Heart left ventricle (tissue), 13 donors: Measurements from ENCODE around the gene BICDL1.

ENCODE experiments used
- CTCF ChIP-seq, 12 donors: fragments of 200-600 bp; sonication (generic) in 4 of 12; IDR thresholded peaks; one replicate each; pipeline versions ENCODE4 v1.5.0 to v1.8.0; 2018 to 2022; ENCODE audit warnings: antibody characterized with exemption in 12 of 12, mild to moderate bottlenecking in 5 of 12
- POLR2A ChIP-seq, 2 donors: fragments of 450-650 bp; IDR thresholded peaks; one replicate each; pipeline ENCODE4 v1.6.1; 2017; ENCODE audit warnings: antibody characterized with exemption in 2 of 2, mild to moderate bottlenecking in 2 of 2, moderate library complexity in 2 of 2
- donor health status: ischemic (EF 13 %, LVEDD 7.1; RV severe dilation, severe dysfunction).
- donor health status: DM: no; HTN: yes; CAD: no.
- donor health status: DM: no; HTN: no; CAD: no.
- donor health status: ischemic (EF 25% LVEDD 6.9; RV normal size, moderate dysfunction).
- donor health status: ischemic (EF 25% LVEDD 5.7; RV mildly dilated, moderate dysfunction).
- donor health status: ischemic (EF 35%, LVEDD 5.7; RV mildly dilated, moderate dysfunction).
- donor health status: nonischemic (EF 11% LVEDD 7.7; RV severe dilation, severe dysfunction).
- donor health status: DM: yes; HTN: yes; CAD: no.
- donor health status: PGD.
- donor health status: ischemic (EF 29% LVEDD 5.4; RV normal size, mild dysfunction).
- donor health status: nonischemic (EF 23%, LVEDD 6.1; RV moderate dilation, normal function).

- no peak for TF ChIP-seq CTCF (IDR thresholded peaks at IDR 0.05)
- no peak for TF ChIP-seq POLR2A (IDR thresholded peaks at IDR 0.05)
These were observed 77.3 kb downstream of the BICDL1 start for GRCh38 chr12:120066341-120066740.
